Stimulated activated effector memory CD8-positive, alpha-beta T cell treated with anti-CD3 and anti-CD28 coated beads, Interleukin-12 subunit alpha, Interleukin-12 subunit beta, amount 100 ng/mL, for 72 hours (primary cell): Measurements from ENCODE around the gene TLDC2.
"Not testable (repeated sequence)": the region's sequence is repeated elsewhere in the genome, so short reads cannot be mapped to it uniquely, and the experiment has no call there.

Experiments used
- ATAC-seq: fragments of 150-1000 bp; cut with Tn5 transposase; 2 replicates; pipeline ENCODE4 v1.10.0; 2021
- DNase-seq, 2 donors: peaks; one replicate each; pipeline ENCODE4 v3.0.0; 2021 to 2022; ENCODE audit warnings: low spot score in 2 of 2
- H3K27ac Mint-ChIP-seq: one replicate; pipeline ENCODE4 v1.8.0; 2022; ENCODE audit warnings: mild to moderate bottlenecking, mixed read lengths
- H3K36me3 Mint-ChIP-seq: one replicate; pipeline ENCODE4 v1.8.0; 2022; ENCODE audit warnings: mild to moderate bottlenecking, mixed read lengths
- H3K4me1 Mint-ChIP-seq: one replicate; pipeline ENCODE4 v1.8.0; 2022; ENCODE audit warnings: mixed read lengths
- H3K4me3 Mint-ChIP-seq: one replicate; pipeline ENCODE4 v1.8.0; 2022; ENCODE audit warnings: mild to moderate bottlenecking, mixed read lengths
- H3K9me3 Mint-ChIP-seq: one replicate; pipeline ENCODE4 v1.8.0; 2022; ENCODE audit warnings: mixed read lengths

Gene TLDC2

GRCh38 chr20:36875702-36876472, at the start of gene TLDC2:
Gene TLDC2, plus strand, starts transcription at chr20:36876138. Its CDS starts 37 bp downstream, at chr20:36876175.
- Mint-ChIP-seq H3K27ac (no peak within 1 kb of the TSS), H3K4me3 (no peak within 1 kb of the TSS), H3K9me3 (no peaks in the 10 kb centered on the region), H3K4me1 (peaks cover 6% of the 10 kb centered on the region), H3K36me3 (no peaks in the 10 kb centered on the region)
- ATAC-seq (no peak), DNase-seq (no peak)

DNA sequence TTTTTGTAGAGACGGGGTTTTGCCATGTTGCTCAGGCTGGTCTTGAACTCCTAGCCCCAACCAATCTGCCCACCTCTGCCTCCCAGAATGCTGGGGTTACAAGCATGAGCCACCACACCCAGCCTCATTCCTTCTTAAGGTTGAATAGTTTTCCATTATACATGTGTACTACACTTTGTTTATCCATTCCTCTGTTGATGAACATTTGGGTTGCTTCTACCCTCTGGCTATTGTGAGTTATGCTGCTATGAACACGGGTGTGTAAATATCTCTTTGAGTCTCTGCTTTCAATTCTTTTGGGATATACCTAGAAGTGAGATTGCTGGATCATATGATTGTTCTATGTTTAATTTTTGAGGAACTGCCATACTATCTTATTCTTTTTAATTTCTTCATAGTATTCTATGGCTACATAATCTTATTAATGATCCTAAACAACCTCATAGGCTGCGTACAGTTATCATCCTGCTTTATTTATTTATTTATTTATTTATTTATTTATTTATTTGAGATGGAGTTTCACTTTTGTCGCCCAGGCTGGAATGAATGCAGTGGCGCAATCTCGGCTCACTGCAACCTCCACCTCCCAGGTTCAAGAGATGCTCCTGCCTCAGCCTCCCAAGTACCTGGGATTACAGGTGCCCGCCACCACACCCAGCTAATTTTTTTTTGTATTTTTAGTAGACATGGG, 49.2 kb upstream of the TLDC2 start:
- Mint-ChIP-seq H3K4me3 (no peak overlapping the region), H3K27ac (no peak overlapping the region), H3K4me1 (peaks cover 5% of the 10 kb centered on the region), H3K36me3 (no peaks in the 10 kb centered on the region), H3K9me3 (no peaks in the 10 kb centered on the region)
- ATAC-seq (no peak), DNase-seq (no peak)

GRCh38 chr20:36827541-36828279, 48.2 kb upstream of the TLDC2 start:
- H3K27ac Mint-ChIP-seq = no peak overlapping the region
- H3K4me3 Mint-ChIP-seq = no peak overlapping the region
- no peaks in the 10 kb centered on the region for H3K9me3 Mint-ChIP-seq
- DNase-seq (no peak), ATAC-seq (peak; percentile 53)
- peaks cover 5% of the 10 kb centered on the region for H3K4me1 Mint-ChIP-seq
- H3K36me3 Mint-ChIP-seq = no peaks in the 10 kb centered on the region

DNA sequence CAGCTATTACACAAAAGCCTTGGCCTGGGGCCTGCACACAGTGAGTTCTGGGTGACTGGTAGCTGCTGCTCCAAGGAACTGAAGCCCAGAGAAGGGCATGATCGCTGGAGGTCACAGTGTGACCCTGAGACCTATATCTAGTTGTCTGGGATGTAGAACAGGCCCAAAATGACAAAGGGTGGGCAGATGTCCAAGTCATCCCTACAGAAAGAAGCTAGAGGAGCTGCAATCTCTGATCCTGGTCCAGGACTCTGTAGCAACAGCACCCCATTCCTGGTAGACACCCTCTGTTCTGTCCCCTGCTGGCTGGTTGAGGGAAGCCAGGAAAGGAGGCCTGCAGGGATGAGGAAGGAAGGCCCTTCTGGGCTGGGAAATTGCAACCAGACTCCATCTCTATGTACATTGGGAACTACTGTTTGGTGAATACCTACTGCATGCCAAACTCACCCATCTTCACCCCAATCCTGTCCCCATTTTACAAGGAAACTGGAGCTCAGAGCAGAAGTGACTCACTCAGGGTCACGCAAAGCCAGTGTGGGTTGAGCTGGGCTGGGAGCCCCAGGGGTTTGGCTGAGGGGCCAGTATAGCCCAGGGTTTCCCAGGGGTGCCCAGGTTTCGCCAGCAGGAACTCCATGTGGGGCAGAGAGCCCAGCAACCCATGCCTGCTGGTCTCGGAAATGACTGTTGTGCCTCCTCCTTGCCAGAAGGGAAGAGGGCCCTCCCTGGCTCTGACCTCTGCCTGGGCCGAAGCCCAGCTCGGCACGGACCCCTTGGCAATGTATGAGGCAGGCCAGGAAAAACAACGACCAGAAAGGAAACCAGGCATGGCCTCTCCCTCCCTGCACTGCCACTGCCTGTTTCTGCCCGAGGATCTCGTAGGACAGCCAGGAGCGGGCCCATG, 44.9 kb upstream of the TLDC2 start:
- Mint-ChIP-seq H3K36me3 (no peaks in the 10 kb centered on the region), H3K27ac (peak overlapping the region; percentile 17), H3K9me3 (no peaks in the 10 kb centered on the region), H3K4me1 (peaks cover 19% of the 10 kb centered on the region), H3K4me3 (no peak overlapping the region)
- no peak for ATAC-seq
- DNase-seq = no peak

GRCh38 chr20:36832791-36833190, 43.1 kb upstream of the TLDC2 start:
- Mint-ChIP-seq H3K9me3 (no peaks in the 10 kb centered on the region), H3K36me3 (no peaks in the 10 kb centered on the region), H3K4me1 (peaks cover 16% of the 10 kb centered on the region), H3K27ac (no peak overlapping the region), H3K4me3 (no peak overlapping the region)
- no peak for ATAC-seq
- DNase-seq = no peak

DNA sequence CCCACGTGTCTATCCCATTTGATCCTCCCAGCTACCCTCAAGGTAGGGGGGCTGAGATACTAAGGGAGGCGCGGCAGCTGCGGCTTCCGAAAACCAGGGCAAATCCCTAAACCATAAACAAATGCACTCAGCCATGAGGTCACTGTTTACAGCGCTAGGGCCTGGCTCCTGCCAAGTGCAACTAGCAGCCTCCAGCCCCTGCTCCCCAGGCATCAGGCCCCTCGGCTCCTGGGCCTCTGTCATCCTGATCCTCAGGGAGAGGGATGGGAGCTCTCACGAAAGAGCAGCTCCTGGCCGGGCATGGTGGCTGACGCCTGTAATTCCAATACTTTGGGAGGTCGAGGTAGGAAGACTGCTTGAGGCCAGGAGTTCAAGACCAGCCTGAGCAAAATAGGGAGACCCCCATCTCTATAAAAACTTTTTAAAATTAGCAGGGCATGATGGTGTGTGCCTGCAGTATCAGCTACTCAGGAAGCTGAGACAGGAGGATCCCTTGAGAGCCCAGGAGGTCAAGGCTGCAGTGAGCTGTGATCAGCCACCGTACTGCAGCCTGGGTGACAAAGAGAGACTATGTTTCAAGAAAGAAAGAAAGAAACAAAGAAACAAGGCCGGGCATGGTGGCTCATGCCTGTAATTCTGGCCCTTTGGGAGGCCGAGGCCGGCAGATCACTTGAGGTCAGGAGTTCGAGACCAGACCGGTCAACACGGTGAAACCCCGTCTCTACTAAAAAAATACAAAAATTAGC, 42.5 kb upstream of the TLDC2 start:
- H3K9me3 Mint-ChIP-seq = no peaks in the 10 kb centered on the region
- H3K4me1 Mint-ChIP-seq = peaks cover 14% of the 10 kb centered on the region
- H3K4me3 Mint-ChIP-seq = no peak overlapping the region
- H3K36me3 Mint-ChIP-seq = no peaks in the 10 kb centered on the region
- no peak for DNase-seq
- no peak overlapping the region for H3K27ac Mint-ChIP-seq
- no peak for ATAC-seq

- H3K9me3 Mint-ChIP-seq = no peaks in the 10 kb centered on the region
- no peak for DNase-seq
- ATAC-seq = no peak
- peak overlapping the region; percentile 75 for H3K4me3 Mint-ChIP-seq
- peaks cover 14% of the 10 kb centered on the region for H3K4me1 Mint-ChIP-seq
- H3K36me3 Mint-ChIP-seq = no peaks in the 10 kb centered on the region
- peak overlapping the region; percentile 83 for H3K27ac Mint-ChIP-seq
Measured at GRCh38 chr20:36835025-36835424, 40.9 kb upstream of the TLDC2 start.

GRCh38 chr20:36835453-36836198, 40.3 kb upstream of the TLDC2 start:
- no peaks in the 10 kb centered on the region for H3K9me3 Mint-ChIP-seq
- ATAC-seq = peak; percentile 97
- H3K27ac Mint-ChIP-seq = peak overlapping the region; percentile 83
- no peaks in the 10 kb centered on the region for H3K36me3 Mint-ChIP-seq
- H3K4me3 Mint-ChIP-seq = peak overlapping the region; percentile 75
- peak; percentile 51 to 85 for DNase-seq
- peaks cover 14% of the 10 kb centered on the region for H3K4me1 Mint-ChIP-seq

DNA sequence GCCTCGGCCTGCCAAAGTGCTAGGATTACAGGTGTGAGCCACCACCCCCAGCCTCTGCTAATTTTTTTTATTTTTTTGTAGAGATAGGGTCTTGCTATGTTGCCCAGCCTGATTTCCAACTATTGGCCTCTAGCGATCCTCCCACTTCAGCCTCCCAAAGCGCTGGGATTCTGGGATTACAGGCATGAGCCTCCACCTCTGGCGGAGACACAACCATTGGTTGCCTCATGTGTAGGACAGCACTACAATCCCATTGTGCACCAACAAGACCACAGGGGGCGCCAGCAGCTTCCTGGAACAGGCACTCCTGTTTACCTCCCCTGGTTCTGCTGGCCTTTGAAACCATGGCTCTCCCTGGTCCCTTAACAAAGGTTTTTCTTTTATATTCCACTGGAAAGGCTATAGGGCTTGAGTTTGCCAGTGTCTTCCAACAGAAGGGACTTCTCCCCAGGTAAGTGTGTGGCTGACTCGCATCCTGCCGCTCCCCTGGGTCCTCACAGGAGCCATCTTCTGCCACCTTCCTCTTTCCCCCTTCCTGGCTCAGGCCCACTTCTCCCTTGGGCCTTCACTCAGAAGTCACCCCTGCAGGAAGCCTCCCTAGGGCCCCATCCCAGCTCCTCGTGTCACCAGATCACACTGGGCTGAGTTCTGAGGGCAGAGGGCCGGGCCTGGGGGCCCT, 39.2 kb upstream of the TLDC2 start:
- no peaks in the 10 kb centered on the region for H3K9me3 Mint-ChIP-seq
- H3K36me3 Mint-ChIP-seq = no peaks in the 10 kb centered on the region
- ATAC-seq (peak; percentile 31), DNase-seq (peak; percentile 28 to 73)
- peaks cover 21% of the 10 kb centered on the region for H3K4me1 Mint-ChIP-seq
- H3K27ac Mint-ChIP-seq = peak overlapping the region; percentile 50
- peak overlapping the region; percentile 75 for H3K4me3 Mint-ChIP-seq

DNA sequence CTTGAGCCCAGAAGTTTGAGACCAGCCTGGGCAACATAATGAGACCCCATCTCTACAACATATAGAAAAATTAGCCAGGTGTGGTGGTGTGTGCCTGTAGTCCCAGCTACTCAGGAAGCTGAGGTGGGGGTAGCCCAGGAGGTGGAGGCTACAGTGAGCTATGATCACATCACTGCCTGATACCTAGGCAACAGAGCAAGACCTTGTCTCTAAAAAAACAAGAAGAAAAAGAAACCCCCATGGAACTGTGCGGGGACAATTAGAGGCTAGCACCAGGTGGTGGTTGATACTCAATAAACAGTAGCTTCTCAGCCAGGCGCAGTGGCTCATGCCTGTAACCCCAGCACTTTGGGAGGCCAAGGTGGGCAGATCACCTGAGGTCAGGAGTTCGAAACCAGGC, 37.6 kb upstream of the TLDC2 start:
- not testable (repeated sequence) for H3K27ac Mint-ChIP-seq, DNase-seq, H3K4me3 Mint-ChIP-seq, H3K9me3 Mint-ChIP-seq, H3K36me3 Mint-ChIP-seq, ATAC-seq
- peaks cover 25% of the 10 kb centered on the region for H3K4me1 Mint-ChIP-seq

- H3K9me3 Mint-ChIP-seq = no peaks in the 10 kb centered on the region
- ATAC-seq (no peak), DNase-seq (no peak)
- peaks cover 28% of the 10 kb centered on the region for H3K4me1 Mint-ChIP-seq
- H3K36me3 Mint-ChIP-seq = no peaks in the 10 kb centered on the region
- no peak overlapping the region for H3K27ac Mint-ChIP-seq
- no peak overlapping the region for H3K4me3 Mint-ChIP-seq
Measured at GRCh38 chr20:36839150-36839549, 36.8 kb upstream of the TLDC2 start.

DNA sequence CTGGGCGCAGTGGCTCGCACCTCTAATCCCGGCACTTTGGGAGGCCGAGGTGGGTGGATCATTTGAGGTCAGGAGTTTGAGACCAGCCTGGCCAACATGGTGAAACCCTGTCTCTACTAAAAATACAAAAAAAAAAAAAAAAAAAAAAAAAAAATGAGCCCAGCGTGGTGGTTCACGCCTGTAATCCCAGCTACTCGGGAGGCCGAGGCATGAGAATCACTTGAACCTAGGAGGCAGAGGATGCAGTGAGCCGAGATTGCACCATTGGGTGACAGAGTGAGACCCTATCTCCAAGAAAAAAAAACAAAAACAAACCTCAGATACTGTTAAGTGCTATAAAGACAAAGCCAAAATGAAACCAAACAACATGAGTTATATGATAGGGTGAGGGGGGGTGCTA, 34.9 kb upstream of the TLDC2 start:
- H3K9me3 Mint-ChIP-seq, H3K4me3 Mint-ChIP-seq, H3K36me3 Mint-ChIP-seq, DNase-seq, ATAC-seq: not testable (repeated sequence)
- Mint-ChIP-seq H3K27ac (peak overlapping the region; percentile 40), H3K4me1 (peaks cover 15% of the 10 kb centered on the region)

DNA sequence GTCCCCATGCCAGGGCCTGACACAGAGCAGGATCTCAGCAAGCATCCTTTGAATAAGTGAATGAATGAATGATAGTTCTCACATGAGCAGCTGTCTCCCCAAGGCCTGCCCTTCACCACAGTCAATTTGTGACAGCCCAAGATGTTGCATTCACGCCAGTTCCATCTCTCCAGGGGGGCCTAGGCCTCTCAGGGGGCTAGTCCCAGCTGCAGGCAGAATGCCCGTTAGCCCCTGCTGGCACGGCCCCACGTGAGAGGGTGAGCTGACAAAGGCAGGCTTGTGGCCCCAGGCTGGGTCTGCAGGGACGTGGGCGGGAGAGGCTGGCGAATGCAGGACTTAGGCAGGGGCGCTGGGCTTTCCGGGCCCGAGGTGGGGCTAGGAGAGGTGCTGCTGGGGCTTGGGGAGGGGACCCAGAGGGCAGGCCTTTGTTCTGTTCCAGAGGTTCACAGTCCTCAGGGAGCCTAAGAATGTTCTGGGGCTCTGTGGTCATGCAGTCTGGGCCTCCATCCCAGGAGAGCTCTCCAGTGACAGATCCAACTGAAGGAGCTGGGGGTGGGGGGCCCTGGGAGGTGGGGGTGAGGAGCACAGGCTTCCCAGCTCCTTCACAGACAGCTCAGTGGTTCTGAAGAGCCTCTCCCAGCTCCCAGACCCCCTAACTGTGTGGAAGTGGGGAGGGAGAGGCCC, 30.5 kb upstream of the TLDC2 start:
- DNase-seq (no peak), ATAC-seq (peak; percentile 5)
- Mint-ChIP-seq H3K4me1 (peaks cover 14% of the 10 kb centered on the region), H3K27ac (no peak overlapping the region), H3K4me3 (no peak overlapping the region), H3K9me3 (no peaks in the 10 kb centered on the region), H3K36me3 (no peaks in the 10 kb centered on the region)
